ENCODE measurements around the gene ADAMTS2.

DNA sequence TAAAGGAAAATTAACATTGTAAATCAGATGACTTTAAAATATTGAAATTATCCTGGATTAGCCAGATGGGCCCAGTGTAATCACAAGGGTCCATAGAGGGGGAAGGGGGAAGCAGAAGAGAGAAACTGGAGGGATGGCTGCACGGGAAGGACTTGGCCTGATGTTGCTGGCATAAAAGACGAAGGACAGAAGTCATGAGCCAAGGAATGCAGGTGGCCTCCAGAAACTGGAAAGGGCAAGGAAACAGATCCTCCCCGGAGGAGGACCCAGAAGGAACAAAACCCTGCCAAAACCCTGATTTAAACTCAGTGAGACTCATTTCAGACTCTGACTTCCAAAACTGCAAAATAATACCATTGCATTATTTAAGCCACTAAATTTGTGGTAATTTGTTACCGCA lies 100.2 kb downstream of the ADAMTS2 start:
- no peak for TF ChIP-seq EZH2 (IDR thresholded peaks at IDR 0.05)
- TF ChIP-seq FOXP2 (optimal IDR thresholded peaks at IDR 0.05; ENCODE audit: control extremely low read depth, extremely low read length, insufficient read depth): no peak
